ENCODE data around the gene HOXA13.

Gene HOXA13

GRCh38 chr7:27156508-27156898 is 43.4 kb downstream of the HOXA13 start, which contains the start of gene HOXA7 (continued):
- TF ChIP-seq ZBTB10 (tag by site-specific recombination; IDR thresholded peaks at IDR 0.05) (peak; percentile 84), GLIS1 (tag by site-specific recombination; IDR thresholded peaks at IDR 0.05) (peak; percentile 86), PRDM6 (tag by site-specific recombination; IDR thresholded peaks at IDR 0.05) (peak; percentile 49; the same call in 1 of the 2 replicates), PRDM10 (tag by site-specific recombination; IDR thresholded peaks at IDR 0.05) (peak; percentile 83), ZFHX2 (tag by site-specific recombination; conservative IDR thresholded peaks at IDR 0.05) (peak; percentile 97), ZNF157 (tag by site-specific recombination; IDR thresholded peaks at IDR 0.05) (no peak), SCRT2 (tag by site-specific recombination; IDR thresholded peaks at IDR 0.05) (peak; percentile 60; the same call in 1 of the 2 replicates), ZBTB8A (tag by site-specific recombination; IDR thresholded peaks at IDR 0.05) (peak; percentile 4; the same call in 1 of the 2 replicates), ZNF558 (tag by site-specific recombination; IDR thresholded peaks at IDR 0.05) (no peak), YY2 (tag by site-specific recombination; IDR thresholded peaks at IDR 0.05) (0 out of 2 replicates have a peak, but pooled peaks have one; percentile 26), GLIS2 (tag by site-specific recombination; IDR thresholded peaks at IDR 0.05) (peak; percentile 90), GFI1B (tag by site-specific recombination; IDR thresholded peaks at IDR 0.05) (peak; percentile 86)

GRCh38 chr7:27155816-27156507 is 43.9 kb downstream of the HOXA13 start:
- CTCF ChIA-PET, result interaction anchor here (0.6 to 2.8 kb wide), 7 partner anchors 12 to 797 kb away, joined by 3 to 11 read pairs (median 3); partner anchors contain the start of gene HOXA5
- H3K36me3 ChIP-seq (ENCODE audit: control insufficient read depth in 2 of 2, insufficient read depth in 1 of 2, low read length in 2 of 2), result peaks cover 0 to 12% of the 10 kb centered on the region in 2 experiments; a peak in 1 of 3 replicates
- H3K4me3 ChIP-seq (ENCODE audit: low read depth, low read length), result peak overlapping the region; percentile 69
- POLR2A ChIA-PET, result interaction anchor here (0.9 to 2.3 kb wide), 13 partner anchors 8 to 1294 kb away, joined by 3 to 17 read pairs (median 4); partner anchors contain the start of genes HOXA11, HOXA4, HOXA5 and SKAP2
- no peaks in the 10 kb centered on the region for H3K9me3 ChIP-seq (ENCODE audit: control insufficient read depth, insufficient read depth, low read depth, low read length)
- peaks cover 17% of the 10 kb centered on the region for H3K4me1 ChIP-seq (ENCODE audit: control insufficient read depth, insufficient read depth, low read length)
- peak overlapping the region; percentile 94 for H3K27ac ChIP-seq (ENCODE audit: extremely low read depth, low read depth, low read length)
- no peak for TF ChIP-seq ZNF571 (tag by site-specific recombination; IDR thresholded peaks at IDR 0.05)
- no peak for TF ChIP-seq KLF17 (tag by site-specific recombination; IDR thresholded peaks at IDR 0.05)
- TF ChIP-seq ZBTB17 (tag by site-specific recombination; IDR thresholded peaks at IDR 0.05), result peak; percentile 63
- TF ChIP-seq IKZF3 (tag by site-specific recombination; IDR thresholded peaks at IDR 0.05), result no peak
- TF ChIP-seq ZNF555 (tag by site-specific recombination; conservative IDR thresholded peaks at IDR 0.05), result no peak
- peak; percentile 35; the same call in 1 of the 2 replicates for TF ChIP-seq ZSCAN30 (tag by site-specific recombination; IDR thresholded peaks at IDR 0.05)
- no peak for TF ChIP-seq ZNF426 (tag by site-specific recombination; IDR thresholded peaks at IDR 0.05)
- no peak for TF ChIP-seq ZBTB6 (tag by site-specific recombination; IDR thresholded peaks at IDR 0.05)
- no peak for TF ChIP-seq ZNF623 (tag by site-specific recombination; IDR thresholded peaks at IDR 0.05)
- no peak for TF ChIP-seq ZEB2 (tag by site-specific recombination; IDR thresholded peaks at IDR 0.05)
- TF ChIP-seq ZSCAN5A (tag by site-specific recombination; IDR thresholded peaks at IDR 0.05), result no peak
- TF ChIP-seq ZBTB20 (tag by site-specific recombination; IDR thresholded peaks at IDR 0.05), result peak; percentile 74
